ENCODE results near the gene POLR2L.

Gene POLR2L

GRCh38 chr11:868394-868793 is 26.1 kb upstream of the POLR2L start:
- no peak for DNase-seq

- DNase-seq = no peak
Observed at GRCh38 chr11:867856-868358, 25.6 kb upstream of the POLR2L start.

GRCh38 chr11:866481-866880 is 24.2 kb upstream of the POLR2L start:
- no peak for DNase-seq

- DNase-seq = no peak
Observed at GRCh38 chr11:865462-866430, 23.4 kb upstream of the POLR2L start.

GRCh38 chr11:864898-865297 is 22.6 kb upstream of the POLR2L start:
- no peak for DNase-seq

- no peak for DNase-seq
Observed at GRCh38 chr11:863910-864827, 21.8 kb upstream of the POLR2L start.

DNA sequence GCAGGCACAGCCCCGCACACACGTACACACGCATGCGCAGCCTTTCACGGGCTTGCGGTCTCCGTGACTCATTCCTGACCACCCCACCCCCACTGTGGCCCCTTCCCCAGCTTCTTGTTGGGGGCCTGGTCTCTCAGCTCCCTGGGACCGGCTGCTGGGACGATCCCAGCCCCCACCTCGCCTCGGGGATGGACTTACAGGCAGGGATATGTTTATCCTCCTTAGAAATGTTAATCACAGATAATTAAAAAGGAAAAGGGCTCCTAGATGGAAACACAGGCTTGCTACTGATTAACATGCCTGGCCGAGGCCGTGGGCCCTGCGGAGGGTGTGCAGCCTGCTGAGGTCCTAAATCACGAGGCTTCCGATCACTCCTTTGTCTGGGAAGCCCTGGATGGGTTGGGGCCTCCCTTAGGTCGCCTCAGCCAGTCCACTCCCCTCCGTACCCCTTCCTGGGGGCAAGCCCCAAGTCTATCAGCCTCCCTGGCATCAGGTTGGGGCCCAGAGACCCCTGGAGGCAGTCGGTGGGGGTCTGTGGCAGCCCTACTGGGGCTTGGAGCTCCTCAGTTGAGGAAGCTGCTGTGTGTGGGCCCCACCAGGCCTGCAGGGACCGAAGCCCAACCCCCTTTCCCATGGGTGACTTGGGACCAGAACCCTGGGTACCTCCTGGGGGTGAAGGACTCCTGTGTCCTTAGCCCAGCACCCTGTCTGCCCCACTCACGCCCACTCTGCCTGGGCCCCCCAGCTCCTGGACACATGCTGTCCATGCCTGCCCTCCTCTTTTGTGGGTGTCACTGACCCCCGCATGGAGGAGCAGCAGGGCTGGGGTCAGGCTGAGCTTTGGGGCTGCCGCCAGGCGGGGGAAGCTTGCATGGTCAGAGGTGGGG is 20.9 kb upstream of the POLR2L start:
- no peak for DNase-seq

- DNase-seq = no peak
Observed at GRCh38 chr11:862696-863022, 20.3 kb upstream of the POLR2L start.

- DNase-seq = no peak
Observed at GRCh38 chr11:862081-862661, 19.8 kb upstream of the POLR2L start.

GRCh38 chr11:861105-861479 is 18.8 kb upstream of the POLR2L start:
- DNase-seq = no peak

GRCh38 chr11:860234-861104 is 18.1 kb upstream of the POLR2L start:
- DNase-seq = no peak

DNA sequence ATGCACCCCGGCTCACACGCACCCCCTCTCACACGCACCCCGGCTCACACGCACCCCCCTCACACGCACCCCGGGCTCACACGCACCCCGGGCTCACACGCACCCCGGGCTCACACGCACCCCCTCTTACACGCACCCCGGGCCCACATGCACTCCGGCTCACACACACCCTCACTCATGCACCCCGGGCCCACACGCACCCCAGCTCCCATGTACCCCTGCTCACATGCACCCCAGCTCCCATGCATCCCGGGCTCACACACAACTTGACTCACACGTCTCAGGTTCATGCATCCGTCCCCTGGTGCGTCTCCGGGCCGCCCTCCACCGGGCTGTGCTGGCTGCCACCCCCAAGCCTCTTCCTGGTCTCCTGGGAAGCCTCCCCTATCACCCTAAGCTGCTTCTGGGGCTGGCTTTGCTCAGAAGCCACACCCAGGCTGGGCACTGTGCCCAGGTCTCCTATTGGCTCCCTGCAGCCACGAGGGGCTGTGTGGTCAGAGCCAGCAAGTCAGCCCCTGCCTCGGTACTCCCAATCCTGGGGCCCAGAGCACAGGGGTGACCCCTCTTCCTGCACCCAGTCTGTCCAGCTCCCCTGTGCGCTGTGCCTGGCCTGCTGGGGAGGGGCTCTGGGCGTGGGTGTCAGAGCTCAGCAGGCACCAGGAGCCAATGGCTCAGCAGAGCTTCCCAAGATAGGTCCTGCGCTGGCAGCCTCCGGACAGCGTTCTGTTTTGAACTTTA is 17.2 kb upstream of the POLR2L start:
- DNase-seq = no peak

- no peak for DNase-seq
Observed at GRCh38 chr11:858762-859339, 16.5 kb upstream of the POLR2L start.

DNA sequence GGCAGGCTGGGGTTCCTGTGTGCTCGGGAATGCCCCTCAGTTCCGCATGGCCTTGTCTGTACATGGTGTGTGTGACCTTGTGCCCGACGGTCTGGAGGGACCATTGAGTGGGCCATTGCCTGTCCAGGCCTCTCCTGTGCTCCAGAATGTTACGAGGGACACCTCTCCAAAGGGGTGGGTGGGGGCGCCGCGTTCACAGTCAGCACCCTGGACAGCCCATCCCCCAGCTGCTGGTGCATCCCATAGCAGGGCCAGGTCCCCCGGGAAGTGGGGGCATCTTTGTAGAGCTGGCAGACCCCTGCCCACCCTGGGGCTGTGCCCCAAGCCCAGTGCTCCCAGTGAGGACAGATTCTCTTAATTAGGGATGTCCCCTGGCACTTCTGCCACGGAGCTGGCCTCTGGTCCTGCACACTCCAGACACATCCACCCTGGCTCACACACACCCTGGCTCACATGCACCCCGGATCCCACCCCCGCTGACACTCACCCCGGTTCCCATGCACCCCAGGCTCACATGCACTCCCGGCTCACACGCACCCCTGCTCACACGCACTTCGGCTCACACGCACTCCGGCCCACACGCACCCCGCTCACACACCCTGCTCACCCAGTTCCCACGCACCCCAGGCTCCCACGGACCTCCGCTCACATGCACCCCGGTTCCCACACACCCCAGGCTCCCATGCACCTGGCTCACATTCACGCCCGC is 15.9 kb upstream of the POLR2L start:
- no peak for DNase-seq

- no peak for DNase-seq
Observed at GRCh38 chr11:856397-856796, 14.1 kb upstream of the POLR2L start.

DNA sequence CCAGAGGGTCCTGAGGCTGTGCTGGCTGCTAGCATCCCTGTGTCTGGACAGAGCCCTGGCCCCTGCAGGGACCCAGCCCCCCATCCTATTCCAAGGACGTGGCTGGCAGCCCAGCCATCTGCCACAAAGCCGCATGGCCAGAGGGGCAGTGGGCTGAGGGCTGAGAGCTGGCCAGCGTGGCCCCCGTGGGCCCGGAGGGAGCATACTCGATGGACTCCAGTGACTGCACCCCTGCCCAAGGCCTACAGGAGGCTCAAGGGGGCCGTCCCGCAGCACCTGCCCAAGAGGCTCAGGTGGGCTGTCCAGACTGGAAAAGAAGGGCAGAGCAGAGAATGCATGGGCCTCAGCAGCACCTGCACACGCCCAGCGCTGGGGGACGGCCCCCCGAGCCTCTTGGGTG is 13.5 kb upstream of the POLR2L start:
- DNase-seq = no peak

- no peak for DNase-seq
Observed at GRCh38 chr11:855330-855674, 13.0 kb upstream of the POLR2L start.

GRCh38 chr11:854601-855329 is 12.4 kb upstream of the POLR2L start:
- no peak for DNase-seq
